Measurements from ENCODE around the gene RIN1. TPM values are rescaled to one million over a fixed set of nuclear protein-coding genes. Genes with fewer than 3 reads are reported as not detected.
"Not testable (repeated sequence)": the region's sequence is repeated elsewhere in the genome, so short reads cannot be mapped to it uniquely, and the experiment has no call there.

Gene RIN1
- total RNA-seq, 1 donor from 2014 or later = 4.8 TPM

DNA sequence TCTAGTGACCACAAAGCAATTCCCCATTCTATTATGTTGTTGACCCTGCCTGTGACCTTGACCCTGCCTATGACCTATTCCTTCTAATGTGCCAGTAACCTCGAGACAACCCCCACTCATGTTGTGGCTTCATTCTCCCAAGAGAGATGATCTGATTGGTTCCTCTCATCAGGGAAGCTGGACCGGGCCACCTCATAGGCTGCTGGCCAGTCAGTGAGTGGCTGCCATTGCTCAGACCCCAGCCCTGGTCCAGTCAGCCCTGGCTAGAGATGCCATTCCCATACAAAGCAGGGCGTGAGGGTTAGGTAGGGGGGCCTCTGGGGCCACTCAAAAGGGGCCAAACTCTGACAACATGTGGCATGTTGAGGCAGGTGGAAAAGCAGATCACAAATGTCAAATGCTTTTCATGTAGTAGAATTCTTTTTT, 23.4 kb upstream of the RIN1 start:
- DNase-seq (ENCODE audit: low spot score) = no peak

DNA sequence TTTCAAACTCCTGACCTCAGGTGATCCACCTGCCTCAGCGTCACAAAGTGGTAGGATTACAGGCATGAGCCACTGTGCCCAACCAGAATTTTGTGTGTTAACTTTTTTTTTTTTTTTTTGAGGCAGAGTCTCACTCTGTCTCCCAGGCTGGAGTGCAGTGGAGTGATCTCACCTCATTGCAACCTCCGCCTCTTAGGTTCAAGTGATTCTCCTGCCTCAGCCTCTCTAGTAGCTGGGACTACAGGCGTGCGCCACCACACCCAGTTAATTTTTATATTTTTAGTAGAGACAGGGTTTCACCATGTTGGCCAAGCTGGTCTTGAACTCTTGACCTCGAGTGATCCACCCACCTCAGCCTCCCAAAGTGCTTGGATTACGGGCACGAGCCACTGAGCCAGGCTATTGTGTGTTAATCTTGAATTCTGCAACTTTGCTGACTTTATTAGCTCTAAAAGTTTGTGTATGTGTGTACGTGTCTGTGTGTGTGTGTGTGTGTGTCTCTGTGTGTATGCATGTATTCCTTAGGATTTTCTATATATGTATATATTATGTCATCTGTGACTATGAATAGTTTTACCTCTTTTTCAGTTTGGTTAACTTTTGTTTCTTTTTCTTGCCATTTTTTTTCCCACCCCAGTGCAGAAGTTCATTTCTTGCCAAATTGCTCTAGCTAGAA, 14.5 kb upstream of the RIN1 start:
- DNase-seq (ENCODE audit: low spot score) = not testable (repeated sequence)

DNA sequence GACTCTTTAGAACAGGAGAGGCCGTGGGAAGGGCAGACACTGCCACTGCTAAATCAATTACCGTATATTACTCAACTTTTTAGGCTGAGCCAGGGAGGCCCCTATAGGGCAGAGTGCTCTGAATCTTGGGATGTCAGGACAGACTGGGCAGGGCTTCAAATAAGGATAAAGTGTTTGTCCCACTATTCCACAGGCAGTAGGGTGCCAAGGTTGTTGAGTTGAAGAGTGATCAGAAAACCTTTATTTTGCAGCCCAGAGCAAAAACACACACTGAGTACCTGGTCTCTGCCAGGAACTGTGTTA, 12.8 kb upstream of the RIN1 start:
- peak; percentile 44 for DNase-seq (ENCODE audit: low spot score)

DNA sequence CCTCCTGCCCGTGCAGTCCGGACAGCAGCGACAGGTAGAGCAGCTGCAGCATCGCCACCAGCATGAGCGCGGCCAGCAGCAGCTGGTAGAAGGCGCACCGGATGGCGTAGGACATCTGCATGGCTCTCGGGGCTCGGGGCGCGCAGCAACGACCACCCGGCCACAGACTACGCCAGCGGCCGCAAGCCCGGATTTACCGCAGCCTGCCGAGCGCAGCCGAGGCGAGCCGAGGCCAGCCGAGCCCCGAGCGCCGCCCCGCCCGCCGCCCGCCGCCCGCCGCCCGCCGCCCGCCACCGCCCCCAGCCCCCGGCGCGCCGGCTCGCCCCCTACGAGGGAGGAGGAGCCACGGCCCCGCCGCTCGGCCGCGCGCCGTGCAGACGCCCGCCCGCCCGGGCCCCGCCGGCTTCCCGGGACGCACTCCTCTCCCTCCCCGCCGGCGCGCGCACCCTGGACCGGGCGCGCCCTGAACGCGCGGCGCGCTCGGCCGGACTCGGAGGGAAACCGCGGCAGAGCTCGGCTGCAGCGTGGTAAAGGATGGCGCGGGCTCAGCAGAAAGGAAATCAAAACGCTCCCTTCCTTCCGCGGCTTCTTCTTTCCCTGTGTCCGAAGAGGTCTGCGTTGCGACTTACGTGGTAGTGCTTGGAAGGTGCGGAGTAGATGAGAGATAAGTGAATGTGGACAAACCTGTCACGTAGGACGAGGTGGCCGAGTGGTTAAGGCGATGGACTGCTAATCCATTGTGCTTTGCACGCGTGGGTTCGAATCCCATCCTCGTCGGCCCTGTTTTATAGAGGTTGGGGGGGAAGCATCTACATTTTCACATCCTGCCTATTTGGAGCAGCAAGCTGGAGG, 11.4 kb upstream of the RIN1 start, which contains the start of gene B4GAT1:
Gene B4GAT1, minus strand, starts transcription at position 205 of the 852 bp plus-strand sequence. Its CDS starts 84 bp downstream, at position 121.
- peak; percentile 89 for DNase-seq (ENCODE audit: low spot score)

DNA sequence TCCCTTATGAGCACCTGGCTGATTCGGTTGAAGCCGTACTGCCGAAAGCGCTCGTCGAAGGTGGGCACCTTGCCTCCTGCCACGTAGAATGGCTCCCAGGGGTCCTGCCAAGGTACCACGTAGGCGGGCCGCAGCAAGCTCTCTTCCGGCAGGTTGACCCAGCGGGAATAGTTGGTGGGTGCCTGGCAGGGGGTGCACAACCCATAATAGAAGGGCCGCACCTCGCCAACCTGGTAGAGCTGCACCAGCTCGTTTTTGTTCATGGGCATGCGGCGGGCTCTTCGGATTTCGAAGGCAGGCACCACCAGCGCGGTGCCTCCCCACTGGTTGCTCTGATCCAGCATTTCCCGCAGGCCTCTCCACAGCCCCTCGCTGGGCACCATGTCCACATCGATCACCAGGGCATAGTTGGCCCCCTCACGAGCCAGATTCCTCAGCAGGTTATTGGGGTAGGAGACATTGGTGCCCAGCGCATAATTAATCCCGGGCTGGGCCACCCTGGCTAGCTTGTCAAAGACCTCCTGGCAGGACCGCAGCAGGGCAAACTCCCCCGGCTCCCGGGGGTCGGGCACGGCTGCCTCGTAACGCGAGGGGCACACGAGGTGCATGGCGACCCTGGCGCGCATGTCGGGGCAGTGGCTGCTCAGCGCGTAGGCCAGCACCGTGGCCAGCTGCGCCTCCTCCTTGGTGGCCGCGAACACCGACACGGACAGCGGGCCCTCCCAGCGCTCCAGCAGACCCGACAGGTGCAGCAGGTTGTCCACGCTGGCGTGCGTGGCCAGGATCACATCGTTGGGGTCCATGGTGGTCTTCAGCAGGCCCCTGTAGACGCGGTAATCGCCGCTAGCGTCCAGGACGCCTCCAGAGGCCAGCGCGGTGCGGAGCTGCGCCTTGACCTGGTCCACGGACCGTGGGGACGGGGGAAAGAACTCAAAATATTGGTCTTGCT, 10.5 kb upstream of the RIN1 start:
- no peak for DNase-seq (ENCODE audit: low spot score)

DNA sequence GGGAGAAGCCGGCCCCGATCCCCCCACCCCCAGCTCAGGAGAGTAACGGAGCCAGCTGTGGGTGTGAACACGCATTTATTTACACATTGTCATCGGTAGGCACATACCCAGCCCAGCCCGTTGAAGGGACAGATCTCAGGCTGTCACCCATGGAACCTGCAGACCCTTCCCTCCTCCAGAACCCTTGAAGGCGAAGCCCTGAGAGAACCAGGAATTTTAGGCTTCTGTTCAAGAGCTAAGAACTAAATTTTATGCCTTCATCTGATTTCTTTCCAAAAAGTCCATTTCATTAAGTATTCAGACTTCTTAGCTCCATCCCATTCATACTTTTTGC, 9.0 kb upstream of the RIN1 start:
- no peak for DNase-seq (ENCODE audit: low spot score)

DNA sequence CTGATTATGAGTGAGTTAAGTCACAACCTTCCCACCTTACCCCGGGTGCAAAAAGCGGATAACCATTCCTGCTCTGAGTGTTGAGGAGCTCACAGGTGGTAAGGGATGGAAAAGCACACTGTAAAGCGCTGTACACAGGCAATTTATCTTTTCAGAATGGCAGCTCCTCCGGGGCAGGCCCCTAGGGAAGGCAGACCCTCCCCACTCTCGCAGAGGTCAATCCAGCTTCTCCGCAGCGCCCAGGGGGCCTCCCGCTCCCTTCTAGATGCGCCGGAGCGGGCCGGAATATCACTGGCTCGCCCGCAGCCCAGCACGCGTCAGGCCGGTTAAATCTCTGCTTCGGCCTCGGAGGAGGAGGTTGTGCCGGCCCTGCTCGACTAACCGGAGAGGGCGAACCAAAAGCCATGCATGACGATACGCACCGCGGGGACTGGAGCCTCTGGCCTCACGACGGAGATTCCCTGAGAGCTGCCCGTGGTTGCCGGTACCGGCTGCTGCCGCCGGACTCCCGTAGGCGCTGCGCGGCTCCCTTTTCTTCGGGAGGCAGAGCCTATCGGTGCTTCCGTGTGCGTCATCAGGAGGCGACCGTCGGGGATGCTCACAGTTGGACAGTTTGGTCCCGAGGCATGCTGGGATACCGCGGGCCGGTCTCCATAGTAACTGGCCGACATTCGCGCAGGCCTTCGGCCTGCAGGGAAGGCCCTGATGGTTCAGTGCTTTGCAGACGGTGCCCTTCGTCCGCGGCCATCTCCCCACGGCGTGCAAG, 8.5 kb upstream of the RIN1 start, which contains the start of gene BRMS1:
Gene BRMS1, minus strand, starts transcription at position 555 of the 766 bp plus-strand sequence. CDS start 2,870 bp downstream, outside the sequence.
- peak; percentile 98 for DNase-seq (ENCODE audit: low spot score)

DNA sequence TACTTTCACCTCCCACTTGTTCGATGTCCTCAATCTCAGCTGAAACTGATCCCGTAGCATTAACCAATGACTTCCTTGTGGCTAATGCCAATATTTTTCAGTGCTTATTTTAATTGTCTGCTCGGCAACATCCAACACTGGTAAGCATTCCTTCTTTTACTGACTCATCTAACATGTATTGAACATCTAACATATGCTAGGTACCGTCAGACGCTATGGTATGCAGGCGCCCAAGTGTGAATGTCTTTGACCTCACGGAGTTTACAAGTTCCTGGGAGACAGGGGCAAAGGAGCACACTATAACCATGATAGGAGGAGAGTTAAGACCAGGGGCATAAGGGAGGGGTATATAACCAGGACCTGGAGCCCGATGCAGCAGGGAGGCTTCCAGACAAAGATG, 6.9 kb upstream of the RIN1 start:
- no peak for DNase-seq (ENCODE audit: low spot score)

DNA sequence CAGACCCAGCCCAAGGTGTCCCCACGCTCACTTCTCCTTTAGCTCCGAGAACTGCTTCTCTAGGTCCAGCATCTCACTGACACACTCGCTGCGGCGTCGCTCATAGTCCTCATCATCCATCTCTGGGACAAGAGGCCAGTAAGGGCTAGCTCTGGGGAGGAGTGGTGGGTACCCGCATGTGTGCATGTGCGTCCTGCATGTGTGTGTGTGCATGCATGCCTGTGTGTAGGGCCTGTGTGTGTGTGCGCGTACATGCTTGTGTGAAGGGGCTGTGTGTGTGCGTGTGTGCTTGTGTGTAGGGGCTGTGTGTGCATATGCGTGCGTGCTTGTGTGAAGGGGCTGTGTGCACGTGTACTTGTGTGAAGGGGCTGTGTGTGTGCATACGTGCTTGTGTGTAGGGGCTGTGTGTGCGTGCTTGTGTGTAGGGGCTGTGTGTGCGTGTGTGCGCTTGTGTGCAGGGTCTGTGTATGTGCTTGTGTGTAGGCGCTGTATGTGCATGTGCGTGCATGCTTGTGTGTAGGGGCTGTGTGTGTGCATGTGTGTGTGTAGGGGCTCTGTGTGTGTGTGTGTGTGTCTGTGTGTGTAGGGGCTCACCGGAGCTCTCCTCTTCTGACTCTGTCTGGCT, 5.4 kb upstream of the RIN1 start:
- DNase-seq (ENCODE audit: low spot score) = no peak

DNA sequence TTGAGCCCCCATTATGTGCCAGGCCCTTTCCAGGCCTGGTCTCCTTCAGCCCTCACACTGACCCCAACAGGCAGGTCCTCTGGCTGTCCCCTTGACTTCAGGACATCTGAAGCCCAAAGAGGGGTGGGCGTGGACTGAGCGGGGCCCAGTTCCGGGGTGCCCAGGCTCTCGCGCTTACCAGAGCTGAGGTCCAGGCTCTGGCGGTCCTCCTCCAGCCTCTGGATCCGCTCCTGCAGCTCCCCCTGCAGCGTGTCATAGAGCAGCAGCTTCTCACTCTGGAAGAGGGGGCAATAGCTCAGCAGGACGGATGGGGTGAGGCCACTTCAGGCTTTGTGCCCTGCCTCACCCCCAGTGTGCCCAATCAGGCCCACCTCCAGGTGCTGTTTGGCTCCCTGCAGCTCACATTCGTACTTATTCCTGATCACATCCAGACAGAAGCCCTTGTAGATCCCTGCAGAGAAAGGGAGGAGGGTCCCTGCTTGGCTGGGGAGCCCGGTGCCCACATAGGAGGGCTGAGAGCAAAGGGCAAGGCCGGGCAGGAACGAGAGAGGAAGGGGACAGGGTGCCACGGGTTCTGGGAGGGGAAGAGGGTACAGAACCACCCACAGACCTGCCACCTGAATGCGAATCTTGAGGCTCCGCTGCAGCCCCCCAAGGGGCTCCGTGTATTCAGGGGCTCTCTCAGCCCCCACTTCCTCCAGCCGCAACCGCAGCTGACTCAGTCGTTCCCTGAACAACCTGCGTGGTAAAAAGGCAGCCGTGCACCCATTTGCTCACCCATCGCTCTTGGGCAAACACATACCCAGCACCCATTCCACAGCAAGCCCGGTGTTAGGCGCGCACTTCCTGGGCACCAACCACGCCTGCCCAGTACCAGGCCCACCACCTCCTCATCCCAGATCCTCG, 4.6 kb upstream of the RIN1 start:
- no peak for DNase-seq (ENCODE audit: low spot score)

DNA sequence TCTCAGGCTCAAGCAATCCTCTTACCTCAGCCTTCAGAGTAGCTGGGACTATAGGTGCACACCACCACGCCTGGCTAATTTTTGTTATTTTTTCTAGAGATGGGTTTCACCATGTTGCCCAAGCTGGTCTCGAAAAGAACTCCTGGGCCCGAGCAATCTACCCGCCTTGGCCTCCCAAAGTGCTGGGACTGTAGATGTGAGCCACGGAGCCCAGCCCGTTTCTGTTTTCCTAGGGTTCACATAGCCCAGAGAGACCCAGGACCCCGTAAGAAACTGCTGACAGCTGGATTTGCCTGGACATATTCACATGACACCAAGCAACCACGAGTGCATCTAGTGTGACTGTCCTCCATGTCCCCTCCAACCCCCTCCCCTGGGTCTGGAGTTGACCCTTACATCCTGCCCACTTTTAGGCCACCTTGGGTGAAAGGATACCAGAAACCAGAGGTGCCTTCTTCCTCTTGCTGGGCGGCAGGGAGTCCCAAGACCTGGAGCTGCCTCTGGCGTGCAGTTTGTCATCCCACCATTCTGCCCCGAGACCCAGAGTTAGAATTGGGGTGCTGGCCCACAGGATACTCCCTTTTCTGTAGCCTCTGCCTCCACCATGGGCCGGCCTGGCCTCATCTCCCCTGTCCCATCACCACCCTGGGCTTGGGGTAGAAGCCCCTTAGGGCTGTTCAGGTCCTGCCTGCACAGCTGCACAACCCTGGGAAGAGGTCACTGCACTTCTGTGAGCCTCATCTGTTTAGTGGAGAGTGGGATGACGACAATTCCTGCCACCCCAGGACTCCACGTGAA, 3.7 kb upstream of the RIN1 start:
- DNase-seq (ENCODE audit: low spot score) = no peak

DNA sequence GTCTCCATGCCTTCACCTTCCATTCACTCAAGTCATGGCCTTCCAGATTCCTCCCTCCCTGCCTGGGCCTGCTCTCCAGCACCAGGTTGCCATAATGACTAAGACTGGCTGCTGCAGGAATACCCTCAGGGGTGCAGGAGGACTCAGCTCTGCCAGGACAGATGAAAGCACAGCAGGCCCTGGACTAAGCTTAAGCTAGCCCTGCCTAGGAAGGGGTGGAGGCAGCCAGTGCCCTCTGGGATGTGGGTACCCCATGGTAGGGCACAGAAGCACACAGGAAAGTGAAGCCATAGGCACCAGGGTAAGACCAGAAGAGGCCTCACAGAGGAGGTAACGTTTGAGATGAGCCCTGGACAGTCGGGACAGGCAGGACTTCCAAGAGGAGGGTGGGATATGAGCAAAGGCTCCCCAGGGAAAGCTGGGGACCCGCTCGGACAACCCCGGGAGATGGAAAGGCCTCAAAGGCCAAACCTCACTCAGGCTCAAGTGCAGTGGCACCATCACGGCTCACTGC, 3.0 kb upstream of the RIN1 start:
- DNase-seq (ENCODE audit: low spot score) = no peak

DNA sequence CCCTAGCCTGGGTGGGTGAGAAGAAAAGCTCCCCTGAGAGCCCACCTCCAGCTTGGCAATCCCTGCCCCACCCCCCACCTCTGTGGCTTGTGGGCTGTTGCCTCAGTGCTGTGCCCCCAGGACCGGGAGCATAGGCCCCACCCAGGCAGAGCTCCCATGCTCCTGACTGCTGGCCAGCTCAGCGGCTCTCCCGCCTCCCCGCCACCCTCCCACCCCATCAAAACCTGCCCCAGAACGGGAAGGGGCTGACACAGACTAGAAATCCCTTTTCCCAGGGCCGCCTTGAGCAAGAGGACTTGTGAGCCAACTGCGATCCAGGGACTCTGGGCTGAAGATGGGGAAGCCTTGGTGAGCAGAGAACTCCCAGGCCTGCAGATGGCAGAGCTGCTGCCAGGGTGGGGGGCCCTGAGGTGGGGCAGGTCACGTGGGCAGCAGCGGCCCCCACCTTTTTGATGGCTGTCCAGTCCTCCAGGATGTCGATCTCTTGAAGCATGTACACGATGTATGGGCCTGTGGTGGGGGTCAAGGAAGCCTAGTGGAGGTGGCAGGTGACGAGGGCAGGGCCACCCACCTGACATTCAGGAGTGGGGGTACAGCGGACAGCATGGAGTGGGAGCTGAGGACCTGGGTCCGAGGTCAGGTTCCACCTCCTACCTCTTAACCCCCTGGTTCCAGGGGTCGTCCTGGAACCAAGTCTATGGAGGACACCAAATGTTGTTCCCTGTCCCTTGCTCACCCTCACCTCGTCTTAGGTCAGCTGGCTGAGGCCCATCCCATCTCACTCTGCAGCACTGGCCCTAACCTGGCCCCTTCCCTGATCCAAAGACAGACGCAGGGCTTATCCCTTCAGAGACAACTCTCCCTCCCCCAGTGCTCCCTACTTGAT, 2.3 kb upstream of the RIN1 start:
- DNase-seq (ENCODE audit: low spot score) = no peak

DNA sequence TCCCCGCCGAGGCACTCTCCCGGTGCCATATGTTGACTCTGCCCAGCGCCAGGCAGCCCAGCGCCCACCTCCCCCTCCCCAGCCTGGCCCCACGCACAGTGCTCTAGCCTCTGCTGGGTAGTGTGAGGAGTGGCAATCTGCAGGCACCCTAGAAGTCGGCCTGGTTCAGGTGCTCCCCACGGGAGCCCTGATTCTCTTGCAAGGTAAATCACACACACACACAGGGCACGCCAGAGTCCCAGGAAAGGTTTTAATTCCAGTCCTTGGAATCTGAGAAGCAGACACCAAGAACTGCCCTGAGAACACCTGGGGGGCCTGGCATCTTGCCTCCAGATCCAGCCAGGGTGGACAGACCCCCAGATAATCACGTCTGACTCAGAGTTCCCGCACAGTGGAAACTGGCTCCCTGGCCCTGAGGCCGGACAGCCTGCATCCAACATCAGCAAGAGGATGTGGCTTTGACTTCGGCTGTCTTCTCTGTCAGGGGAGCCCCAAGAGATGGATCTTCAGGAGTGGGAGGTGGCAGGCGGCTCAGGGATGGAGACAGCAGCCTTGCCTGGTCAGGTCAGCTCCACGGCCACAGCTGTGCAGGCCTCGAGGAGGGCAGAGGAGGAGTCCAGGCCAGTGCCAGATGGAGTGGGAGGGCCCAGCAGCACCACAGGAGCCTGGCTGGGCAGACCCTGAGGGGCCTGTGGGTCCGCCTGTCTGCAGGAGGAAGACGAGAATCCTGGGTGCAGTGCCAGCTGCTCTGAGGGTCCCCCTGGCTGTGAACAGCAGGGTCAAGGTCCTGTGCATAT, 1.1 kb upstream of the RIN1 start:
- no peak for DNase-seq (ENCODE audit: low spot score)

DNA sequence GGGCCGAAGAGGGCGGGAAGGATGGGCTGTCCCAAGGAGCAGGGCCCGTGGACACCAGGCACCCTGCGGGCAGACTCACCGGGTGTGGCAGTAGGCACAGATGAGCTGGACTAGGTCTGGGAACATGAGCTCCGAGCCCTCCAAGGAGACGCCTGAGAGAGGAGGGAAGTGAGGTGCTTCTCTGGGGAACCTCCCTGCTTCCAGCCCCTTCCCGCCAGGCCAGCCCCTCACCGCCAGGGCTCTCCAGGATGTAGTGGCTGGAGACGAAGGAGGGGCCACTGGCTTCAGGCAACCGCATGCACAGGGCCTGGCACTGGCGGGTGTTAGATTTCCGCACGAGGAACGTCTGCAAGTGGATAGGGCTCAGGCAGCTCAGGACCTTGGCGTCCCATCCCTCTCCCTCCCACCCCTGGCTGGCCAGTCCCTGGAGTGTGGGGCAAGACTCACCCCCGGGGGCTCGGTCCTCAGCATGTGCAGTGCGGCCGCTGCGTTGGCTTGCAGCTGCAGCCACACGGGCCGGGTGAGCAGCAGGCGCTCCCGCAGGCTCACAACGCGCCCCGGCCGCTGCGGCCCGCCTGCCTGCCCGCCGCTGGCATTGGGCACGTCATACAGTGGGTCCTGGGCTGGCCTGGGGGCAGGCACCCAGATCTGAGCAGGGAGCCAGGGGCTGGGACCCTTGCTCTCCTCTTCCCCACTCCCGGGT, 552 bp downstream of the RIN1 start:
- DNase-seq (ENCODE audit: low spot score) = peak; percentile 49
